Activated T-cell treated with anti-CD3 and anti-CD28 coated beads for 1 hour (primary cell): ENCODE results near the gene BRAT1.
A peak's percentile ranks its signal among the peaks of the same experiment; 100 is the strongest.
"Not testable (repeated sequence)": the region's sequence is repeated elsewhere in the genome, so short reads cannot be mapped to it uniquely, and the experiment has no call there.

Experiments used
- DNase-seq: peaks from one replicate; pipeline ENCODE4 v3.0.0-alpha.2; 2020; ENCODE audit warnings: low read depth

Gene BRAT1

DNA sequence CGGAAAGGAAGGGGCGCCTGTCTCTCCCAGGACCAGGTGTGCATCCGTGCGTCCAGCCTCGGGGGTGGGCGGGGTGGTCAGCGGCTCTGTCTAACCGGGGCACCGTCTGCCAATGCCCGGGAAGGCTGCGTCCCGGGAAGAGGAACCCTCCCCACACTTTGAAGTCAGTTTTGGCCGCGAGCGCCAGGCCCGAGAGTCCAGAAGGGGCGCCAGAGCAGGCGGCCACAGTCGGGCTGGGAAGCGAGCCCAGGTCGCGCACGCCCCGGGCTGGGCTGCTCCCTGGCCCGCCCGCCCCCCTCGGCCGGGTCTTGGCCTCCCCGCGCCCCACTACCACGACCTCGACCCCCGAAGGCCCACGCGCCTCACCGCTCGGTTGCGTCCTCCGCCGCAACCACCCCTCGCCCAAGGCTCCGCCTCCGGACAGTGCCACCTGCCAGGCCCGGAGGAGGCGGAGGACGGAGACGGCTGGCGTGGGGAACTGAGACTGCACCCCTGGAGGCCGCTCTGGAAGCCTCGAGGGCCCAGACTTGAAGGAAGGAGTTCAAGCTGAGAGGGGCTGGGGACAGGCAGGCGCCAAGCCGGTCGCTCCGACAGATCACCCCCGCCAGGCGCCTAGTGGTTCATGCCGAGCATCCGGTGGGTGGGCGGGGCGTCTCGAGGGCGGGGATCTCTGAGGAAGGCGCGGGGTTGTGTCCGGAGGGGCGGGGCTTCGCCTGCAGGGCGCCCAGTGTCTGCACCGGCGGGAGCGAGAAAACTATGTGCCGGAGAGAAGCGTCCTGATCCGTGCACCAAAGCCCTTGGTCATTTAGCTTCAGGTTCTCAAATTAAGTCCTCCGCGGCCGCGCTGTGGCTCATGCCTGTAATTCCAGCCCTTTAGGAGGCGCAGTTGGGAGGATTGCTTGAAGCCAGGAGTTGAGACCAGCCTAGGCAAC is at the start of gene BRAT1:
BRAT1 (minus strand) TSS at position 404 of the 932 bp plus-strand sequence. CDS start 1,093 bp downstream, outside the sequence.
- peak; percentile 96 for DNase-seq

DNA sequence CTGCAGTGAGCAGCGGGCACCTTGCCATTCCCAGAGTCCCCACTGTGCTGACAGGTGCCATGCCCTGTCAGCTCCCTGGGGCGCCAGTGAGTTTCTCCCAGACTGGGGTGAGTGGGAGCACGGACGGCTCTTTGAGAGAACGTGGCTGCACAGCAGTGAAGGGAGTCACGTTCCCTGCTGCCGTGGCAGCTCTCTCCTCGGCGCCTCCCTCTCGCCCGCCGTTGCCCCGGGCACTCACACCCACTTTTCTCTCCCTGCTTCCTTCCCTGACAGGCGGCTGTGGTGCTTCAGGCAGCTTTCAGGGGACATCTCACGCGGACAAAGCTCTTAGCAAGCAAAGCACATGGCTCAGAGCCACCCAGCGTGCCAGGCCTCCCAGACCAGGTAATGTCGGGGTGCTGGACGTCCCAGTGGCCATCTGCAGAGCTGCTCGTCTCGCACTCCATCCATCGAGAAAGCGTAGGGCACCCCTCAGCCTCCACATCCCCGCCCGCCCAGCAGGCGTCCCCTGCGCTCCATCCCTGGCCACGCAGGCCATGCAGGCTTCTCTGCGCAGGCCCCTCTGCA is 49.4 kb upstream of the BRAT1 start:
- no peak for DNase-seq

DNA sequence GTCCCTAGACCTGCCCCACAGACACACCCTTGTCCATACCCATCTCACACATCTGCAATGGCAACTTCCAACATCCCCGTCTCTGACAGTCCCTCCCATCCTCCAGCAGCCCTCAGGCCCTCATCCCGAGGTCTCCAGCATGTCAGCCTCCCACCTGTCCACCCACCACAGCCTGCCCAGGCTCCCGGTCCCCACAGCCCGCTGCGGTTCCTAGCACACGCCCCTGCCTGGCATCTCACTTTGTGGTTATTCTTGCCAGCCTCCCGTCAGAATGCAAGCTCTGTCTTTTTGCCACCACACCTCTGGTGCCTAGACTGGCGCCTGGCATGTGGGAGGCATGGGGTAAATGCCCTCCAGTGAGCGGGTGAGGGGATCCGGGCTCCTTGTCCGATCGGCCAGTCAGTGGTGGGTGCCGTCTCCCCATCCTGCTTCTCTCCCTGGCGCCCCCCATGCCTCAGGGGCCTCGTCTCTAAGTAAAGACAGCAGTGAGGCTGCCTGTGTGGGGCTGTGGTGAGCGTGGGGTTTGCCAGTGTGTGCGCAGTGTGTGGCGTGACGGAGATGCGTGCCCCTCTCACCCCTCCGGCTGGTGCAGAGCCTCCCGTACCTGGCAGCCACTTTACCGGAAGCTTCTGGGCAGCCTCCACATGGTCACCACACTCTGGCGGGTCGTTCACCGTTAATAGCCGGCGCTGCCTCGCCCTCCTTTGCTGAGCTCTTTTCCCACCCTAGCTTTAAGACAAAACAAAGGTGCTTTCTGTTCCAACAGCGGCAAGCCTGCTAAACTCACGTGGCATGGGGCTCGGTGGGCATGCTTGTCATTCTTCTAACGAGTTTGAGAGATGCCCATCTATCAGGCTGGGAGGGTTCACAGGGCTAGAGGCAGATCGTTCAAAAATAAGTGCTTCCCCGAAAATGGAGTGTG is 48.0 kb upstream of the BRAT1 start:
- no peak for DNase-seq

DNA sequence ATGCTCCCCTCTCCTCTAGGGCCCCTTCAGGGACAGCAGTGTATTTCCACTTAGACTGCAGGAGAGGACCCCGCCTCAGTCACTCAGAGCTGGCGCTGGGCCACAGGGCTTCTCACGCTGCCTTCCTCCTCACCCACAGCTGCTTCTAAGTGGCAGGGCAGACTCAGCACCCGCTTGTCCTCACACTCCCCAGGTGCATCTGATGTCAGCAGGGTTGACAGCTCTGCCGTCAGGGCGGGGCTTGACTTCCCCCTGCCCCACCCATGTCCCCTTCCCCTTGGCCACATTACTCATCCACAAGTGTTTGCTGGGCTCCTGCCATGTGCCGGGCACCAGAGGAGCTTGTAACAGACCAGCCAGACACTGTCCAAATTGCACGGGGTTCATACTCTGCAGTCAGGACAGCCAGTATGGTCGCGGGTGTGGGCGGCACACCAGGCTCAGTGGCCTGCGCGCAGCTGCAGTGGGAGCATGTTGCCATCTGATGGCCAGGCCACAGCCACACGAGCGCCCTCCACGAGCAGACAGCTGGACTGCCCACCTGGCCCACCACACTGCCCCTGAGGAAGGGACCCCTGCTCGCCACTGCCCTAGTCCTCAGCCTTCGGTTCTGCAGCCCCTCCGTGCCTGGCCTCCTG is 47.2 kb upstream of the BRAT1 start:
- no peak for DNase-seq

DNA sequence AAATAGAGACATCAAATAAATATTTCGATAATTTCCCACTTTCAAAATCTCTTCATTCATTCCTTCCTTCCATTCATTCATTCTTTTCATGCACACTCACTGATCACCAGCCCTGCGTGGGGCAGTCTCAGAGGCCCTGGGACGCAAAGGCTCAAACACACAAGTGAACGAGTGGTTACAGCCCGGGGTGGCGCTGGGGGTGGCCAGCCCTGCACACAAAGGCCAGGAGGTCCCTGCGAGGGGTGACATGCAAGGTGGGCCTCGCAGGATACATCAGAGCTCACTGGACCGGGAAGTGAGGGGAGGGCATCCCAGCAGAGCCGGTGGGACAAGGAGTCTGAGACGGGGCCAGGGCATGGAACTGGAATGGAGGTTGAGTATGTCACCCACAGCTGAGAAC is 46.6 kb upstream of the BRAT1 start:
- DNase-seq, result no peak

DNA sequence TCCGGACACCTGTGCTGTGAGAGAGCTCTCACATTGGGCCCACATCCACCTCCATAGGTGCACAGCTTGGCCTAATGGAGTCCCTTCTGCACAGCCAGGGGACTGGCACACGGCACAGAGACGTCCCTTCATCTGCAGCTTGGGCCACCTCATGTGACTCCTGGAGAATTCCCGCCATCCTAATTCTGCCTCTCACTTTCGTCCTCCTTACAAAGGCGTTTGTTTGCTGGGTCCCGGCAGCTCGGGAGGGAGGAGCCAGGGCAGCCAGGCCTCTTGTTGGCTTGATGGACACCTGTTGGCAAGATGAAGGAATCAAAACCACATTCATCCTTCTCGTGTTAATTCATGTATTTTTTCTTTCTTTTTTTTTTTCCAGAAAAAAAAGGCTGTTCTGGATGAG is 45.7 kb upstream of the BRAT1 start:
- DNase-seq, result no peak

DNA sequence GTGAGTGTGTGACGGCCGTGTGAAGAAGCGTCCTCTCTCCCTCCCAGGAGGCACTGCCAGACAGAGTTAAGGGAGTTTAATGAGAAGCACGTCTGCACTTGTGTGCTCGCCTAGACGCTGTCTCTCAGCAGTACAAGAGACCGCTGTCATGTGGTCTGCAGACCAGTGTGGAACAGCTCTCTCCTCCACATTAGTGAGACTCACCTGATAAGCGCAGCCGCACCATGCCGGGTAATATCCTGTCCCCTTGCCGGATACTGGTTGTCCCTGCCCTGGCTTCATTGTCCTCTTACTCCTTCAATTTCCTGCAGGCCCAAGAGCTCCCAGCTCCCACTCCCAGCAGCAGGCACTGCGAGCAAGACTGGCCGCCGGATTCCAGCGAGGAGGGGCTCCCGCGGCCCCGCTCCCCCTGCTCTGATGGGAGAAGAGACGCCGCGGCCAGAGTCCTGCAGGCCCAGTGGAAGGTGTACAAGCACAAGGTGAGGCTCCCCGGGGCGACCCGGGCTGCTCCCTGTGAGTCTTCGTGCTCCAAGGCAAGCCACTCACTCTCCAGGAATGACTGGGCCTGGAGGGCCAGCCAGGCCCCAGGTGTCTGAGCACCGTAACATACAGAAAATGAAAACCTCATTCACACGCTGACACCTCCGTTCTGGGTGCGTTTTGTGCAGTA is 43.0 kb upstream of the BRAT1 start:
- no peak for DNase-seq

DNA sequence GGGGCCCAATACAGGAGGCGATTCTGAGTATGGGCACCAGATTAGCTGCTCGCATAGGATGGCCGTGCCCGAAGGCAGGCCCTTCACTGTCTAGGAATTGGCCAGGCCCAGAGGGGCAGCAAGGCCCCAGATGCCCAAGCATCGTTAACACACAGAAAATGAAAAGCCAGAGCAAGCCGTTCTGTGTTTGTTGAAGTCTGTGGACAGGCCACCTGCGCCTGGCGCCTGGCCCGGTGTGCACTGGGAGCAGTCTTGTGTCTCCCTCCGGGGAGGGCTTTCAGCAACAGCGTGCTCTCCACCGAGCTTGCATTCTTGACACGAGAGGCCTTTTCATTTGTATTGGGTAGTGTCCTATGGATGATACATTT is 41.9 kb upstream of the BRAT1 start:
- DNase-seq, result no peak

DNA sequence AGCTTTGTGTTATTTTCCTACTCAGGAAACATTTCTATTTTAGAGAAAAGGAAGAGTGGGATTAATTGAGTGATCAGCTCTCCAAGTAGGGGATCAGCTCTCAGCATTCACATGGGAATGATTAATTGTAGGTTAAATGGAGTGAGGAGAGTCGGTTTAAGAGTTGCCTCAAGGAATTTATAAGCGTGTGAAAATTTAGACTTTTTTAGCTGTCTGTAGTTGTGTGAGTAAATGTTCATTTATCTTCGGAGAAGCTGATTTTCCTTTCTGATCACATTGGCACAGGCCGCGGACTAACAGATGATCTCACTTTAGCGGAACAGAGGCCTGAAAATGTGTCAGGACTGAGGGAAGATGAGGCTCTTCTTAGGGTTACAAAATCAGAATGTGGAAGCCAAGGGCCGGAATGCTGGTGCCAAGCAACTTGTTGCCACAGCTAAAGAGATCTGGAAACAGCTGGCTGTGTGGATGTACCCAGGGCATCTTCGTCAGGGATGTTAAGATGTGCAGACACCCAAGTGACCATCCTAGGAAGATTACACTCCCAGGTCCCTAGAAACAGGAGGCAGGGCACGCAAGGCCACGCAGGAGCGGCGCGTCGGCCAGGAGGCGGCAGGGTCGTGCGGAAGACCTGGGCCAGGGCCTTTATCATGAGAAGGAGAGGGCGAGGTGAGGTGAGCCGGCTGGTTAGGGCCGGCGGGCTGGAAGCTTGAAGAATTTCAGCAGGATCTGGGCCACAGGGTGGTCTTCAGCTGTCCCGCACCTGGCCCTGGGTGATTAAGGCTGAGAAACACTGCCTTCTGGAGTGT is 41.3 kb upstream of the BRAT1 start:
- DNase-seq, result no peak

DNA sequence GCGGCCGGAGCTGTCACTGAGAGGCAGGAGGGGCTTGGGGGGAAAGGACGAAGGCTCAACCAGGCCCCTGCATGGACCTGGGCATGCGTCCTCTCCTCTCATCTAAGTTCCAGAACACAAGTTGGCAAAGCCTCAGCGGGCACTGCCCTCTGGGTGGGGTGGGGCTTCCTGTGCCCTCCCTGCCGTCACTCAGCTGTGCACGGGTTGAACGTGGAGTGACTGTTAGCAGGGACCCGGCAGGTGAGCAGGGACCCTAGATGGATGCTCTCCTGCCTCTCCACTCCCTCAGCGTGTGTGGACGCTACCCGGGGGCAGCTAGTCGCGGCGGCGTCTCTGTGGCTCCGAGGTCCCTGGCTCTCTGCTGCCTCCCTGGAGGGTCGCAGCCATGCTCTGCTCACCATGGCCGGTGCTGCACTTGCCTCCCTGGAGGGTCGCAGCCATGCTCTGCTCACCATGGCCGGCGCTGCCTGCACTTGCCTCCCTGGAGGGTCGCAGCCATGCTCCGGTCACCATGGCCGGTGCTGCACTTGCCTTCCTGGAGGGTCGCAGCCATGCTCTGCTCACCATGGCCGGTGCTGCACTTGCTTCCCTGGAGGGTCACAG is 40.0 kb upstream of the BRAT1 start:
- DNase-seq, result no peak

DNA sequence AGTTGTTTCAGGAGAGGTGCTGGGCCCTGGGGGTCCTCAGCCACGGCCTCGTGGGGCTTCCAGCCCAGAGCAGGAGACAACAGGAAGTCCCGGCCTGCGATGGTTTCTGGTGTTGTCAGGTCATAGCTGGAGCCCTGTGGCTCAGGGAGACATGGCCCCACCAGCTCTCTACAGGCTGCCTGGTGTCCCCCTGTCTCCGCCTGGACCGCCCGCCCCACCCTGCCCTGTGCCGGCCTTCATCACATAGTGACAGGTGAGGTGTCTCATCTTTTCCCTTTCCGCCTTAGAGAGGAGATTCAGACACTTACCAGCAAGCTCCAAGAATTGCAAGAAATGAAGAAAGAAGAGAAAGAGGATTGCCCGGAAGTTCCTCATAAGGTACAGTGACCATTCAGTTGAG is 39.3 kb upstream of the BRAT1 start:
- DNase-seq, result no peak

DNA sequence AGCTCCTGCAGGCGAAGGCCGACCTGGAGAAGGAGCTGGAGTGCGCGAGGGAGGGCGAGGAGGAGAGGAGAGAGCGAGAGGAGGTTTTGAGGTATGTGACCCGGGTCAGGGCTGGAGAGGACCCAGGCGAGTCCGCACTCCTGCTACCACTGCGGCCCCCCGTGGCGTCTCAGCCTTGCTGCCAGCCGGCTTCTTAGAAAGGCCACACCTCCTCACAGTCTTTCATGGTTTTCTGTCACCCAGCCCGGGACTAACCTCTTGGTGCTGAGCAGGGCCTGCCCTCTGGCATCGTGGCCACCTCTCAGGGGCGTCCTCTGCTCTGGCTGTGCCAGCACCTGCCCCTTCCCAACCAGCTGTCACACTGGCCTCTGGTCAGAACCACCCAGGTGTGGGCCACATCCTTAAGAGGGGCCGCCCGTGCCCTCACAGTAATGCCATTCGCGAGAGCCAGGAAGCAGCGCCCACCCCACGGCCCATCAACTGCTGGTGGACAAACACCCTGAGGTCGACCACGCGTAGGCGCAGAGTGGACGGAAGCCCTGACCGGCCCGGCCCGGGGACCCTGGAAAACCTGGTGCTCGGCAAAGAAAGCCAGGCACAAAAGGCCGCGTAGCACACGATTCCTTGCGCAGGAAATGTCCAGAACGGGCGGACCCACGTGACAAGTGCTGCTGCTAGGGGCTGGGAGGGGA is 37.9 kb upstream of the BRAT1 start:
- no peak for DNase-seq

DNA sequence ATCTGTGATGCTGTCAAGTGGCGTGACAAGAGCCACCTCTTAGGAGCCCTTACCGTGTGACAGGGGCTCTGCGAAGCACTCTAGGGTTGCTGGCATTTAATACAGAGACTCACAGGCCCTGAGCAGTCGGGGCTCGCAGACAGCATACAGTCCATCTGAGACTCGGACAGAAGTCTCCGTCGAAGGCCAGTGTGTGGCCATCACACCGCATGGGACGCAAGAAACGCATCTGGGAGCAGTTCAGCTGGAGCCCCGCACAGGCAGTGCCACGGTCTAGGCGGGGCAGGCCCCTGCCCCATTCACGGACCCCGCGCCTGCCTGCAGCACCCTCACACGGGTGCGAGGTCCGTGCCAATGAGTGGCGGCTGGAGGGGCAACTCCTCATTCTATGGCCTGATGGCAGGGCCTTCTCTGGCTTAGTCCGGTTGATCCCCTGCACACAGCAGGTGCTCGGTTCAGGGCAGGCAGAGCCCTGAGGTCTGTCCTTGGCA is 37.1 kb upstream of the BRAT1 start:
- DNase-seq, result no peak

DNA sequence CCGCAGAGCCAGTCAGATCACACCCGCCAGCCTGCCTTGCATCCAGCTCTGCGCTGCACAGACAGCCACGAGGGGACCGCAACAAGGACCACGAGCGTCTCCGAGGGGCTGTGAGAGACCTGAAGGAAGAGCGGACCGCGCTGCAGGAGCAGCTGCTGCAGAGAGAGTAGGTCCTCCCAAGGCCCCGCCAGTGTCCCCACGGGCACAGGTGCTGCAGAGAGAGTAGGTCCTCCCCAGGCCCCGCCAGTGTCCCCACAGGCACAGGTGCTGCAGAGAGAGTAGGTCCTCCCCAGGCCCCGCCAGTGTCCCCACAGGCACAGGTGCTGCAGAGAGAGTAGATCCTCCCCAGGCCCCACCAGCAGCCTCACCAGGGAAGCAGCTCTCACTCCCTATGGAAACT is 34.6 kb upstream of the BRAT1 start:
- not testable (repeated sequence) for DNase-seq

DNA sequence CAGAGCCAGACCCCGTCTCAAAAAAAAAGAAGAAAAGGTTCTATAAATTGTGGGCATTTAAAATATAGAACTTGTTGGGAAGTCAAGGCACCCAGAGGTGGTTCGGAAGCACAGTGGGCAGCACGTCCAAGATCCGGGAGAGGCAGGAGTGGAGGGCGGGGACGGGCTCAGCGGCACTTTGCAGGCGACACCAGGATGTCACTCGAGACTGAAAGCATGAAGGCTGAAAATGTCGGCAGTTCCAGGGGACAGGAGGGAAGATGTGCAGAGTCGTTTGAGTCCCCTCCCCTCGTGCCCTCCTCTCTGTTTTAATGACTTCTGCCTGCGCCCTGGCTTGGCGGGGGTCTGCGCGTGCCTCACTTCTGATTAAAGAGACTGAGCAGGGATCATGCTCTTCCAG is 34.0 kb upstream of the BRAT1 start:
- no peak for DNase-seq

DNA sequence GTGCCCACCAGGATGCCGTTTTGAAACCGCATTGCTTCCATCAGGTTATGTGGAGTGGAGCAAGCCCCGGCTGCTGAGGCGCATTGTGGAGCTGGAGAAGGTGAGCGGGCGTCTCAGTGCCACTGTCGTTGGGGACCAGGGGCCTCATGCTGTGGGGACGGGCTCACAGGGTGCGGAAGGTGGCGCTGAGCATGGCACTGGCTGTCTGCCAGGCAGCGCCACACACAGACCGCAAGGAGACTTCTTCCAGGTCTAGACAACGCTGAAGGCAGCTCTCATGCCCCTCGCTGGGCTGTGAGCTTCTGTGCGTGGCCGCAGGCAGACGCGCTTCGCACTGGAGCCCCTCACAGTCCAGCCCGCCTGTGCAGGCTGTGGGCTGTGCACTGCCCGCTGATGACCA is 32.5 kb upstream of the BRAT1 start:
- DNase-seq, result no peak

DNA sequence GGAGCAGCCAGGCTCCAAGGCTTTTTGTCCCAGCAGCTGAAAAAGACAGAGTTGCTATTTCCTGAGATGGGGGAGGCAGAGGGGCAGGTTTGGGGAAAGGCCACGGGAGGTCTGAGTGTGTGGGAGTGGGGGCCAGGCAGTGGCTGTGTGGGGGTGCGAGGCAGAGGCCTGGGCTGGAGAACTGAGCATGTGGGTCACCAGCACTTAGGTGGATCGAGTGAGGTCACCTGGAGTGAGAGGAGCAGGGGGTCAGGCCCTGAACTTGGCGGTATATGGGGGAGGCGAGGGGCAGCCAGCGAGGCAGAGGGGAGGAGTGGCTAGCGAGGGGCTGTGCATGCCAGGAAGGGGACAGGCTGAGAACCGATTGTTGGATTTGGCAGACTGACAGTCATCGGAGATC is 31.8 kb upstream of the BRAT1 start:
- DNase-seq, result no peak

DNA sequence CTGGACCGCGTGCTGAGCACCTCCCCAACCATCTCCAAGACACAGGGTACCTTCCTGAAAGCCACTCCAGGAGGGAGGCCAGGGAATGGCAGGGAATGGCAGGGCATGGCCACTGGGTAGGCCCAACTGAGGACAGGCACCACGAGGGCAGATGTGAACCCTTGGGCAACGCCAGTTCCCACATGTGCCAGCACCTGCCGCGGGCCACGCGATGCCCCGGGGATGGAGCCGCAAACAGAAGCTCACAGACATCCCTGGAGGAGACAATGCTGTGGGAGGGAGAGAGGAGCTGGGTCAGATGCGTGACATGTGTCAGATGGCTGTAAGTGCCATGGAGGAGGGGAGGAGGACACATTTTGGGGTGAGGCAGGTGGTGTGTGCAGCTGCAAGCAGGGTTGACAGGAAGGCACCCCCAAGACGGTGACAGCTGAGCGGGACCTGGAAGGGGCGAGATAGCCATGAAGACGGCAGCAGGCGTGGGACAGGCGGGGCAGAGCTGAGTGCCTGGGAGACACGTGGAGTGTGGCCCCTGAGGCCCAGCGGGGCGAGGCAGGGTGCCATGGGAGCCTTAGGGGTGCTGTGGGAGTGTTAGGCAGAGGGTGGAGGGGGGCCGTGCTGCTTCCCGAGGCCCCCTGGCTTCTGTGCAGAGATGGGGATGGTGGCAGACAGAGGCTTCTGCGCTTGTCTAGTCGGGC is 31.1 kb upstream of the BRAT1 start:
- DNase-seq, result no peak

DNA sequence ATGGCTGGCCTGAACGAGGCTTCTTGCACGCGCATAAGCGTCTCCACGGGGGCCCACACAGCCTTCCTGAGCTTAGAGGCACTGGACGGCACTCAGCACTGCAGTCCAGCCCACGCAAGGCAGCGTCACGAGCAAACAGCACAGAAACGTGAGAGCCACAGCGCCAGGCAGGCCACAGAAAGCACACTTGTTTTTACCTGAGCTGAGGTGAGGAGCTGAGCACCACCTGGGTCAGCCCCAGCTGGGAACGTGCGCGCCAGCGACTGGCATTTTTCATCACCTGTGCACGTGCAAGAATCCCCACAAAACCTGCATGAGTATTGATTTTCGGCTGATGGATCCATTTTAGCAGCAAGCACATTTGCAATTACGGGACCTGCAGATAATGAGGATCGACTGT is 30.1 kb upstream of the BRAT1 start:
- DNase-seq, result no peak
